ENCODE data around the gene CCR1.

Gene CCR1

DNA sequence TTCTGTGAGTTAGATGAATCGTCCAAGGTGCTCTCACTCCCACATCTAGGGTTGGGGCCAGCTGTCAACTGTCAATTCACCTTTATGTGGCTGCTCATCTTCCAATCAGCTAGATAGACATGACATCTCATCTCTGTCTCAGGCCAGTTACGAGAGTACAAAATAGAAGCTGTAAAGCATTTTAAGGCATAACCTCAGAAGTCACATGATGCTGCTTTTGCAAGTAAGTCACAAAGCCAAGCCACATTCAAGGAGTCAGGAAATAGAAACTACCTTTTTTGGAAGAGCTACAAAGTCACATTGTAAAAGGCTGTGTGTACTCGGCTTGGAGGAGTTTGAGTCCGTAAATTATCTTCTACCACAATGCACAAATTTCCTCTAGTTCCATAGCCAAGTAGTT is 5.1 kb upstream of the CCR1 start:
- TF ChIP-seq RAD21 (IDR thresholded peaks at IDR 0.05; ENCODE audit: low read depth) (no peak), EGR1 (IDR thresholded peaks at IDR 0.05) (no peak), CREB1 (IDR thresholded peaks at IDR 0.05; ENCODE audit: low read depth) (no peak), EP300 (IDR thresholded peaks at IDR 0.05; ENCODE audit: borderline replicate concordance) (no peak), TEAD4 (IDR thresholded peaks at IDR 0.05) (no peak), FOXM1 (IDR thresholded peaks at IDR 0.05; ENCODE audit: borderline replicate concordance, low read depth) (no peak), NFIC (IDR thresholded peaks at IDR 0.05) (no peak), YY1 (IDR thresholded peaks at IDR 0.05; ENCODE audit: low read depth) (no peak), CEBPB (IDR thresholded peaks at IDR 0.05) (no peak), TAF1 (IDR thresholded peaks at IDR 0.05; ENCODE audit: low read depth) (no peak), ZBTB7A (IDR thresholded peaks at IDR 0.05; ENCODE audit: low read depth) (no peak), TCF12 (IDR thresholded peaks at IDR 0.05; ENCODE audit: low read depth) (no peak)
- TF ChIP-seq, protein P1, sequence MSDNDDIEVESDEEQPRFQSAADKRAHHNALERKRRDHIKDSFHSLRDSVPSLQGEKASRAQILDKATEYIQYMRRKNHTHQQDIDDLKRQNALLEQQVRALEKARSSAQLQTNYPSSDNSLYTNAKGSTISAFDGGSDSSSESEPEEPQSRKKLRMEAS (IDR thresholded peaks at IDR 0.05): no peak
- TF ChIP-seq, protein P2, sequence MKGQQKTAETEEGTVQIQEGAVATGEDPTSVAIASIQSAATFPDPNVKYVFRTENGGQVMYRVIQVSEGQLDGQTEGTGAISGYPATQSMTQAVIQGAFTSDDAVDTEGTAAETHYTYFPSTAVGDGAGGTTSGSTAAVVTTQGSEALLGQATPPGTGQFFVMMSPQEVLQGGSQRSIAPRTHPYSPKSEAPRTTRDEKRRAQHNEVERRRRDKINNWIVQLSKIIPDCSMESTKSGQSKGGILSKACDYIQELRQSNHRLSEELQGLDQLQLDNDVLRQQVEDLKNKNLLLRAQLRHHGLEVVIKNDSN (IDR thresholded peaks at IDR 0.05): no peak
- TF ChIP-seq, protein P3, sequence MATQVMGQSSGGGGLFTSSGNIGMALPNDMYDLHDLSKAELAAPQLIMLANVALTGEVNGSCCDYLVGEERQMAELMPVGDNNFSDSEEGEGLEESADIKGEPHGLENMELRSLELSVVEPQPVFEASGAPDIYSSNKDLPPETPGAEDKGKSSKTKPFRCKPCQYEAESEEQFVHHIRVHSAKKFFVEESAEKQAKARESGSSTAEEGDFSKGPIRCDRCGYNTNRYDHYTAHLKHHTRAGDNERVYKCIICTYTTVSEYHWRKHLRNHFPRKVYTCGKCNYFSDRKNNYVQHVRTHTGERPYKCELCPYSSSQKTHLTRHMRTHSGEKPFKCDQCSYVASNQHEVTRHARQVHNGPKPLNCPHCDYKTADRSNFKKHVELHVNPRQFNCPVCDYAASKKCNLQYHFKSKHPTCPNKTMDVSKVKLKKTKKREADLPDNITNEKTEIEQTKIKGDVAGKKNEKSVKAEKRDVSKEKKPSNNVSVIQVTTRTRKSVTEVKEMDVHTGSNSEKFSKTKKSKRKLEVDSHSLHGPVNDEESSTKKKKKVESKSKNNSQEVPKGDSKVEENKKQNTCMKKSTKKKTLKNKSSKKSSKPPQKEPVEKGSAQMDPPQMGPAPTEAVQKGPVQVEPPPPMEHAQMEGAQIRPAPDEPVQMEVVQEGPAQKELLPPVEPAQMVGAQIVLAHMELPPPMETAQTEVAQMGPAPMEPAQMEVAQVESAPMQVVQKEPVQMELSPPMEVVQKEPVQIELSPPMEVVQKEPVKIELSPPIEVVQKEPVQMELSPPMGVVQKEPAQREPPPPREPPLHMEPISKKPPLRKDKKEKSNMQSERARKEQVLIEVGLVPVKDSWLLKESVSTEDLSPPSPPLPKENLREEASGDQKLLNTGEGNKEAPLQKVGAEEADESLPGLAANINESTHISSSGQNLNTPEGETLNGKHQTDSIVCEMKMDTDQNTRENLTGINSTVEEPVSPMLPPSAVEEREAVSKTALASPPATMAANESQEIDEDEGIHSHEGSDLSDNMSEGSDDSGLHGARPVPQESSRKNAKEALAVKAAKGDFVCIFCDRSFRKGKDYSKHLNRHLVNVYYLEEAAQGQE (IDR thresholded peaks at IDR 0.05; ENCODE audit: low read depth): no peak

DNA sequence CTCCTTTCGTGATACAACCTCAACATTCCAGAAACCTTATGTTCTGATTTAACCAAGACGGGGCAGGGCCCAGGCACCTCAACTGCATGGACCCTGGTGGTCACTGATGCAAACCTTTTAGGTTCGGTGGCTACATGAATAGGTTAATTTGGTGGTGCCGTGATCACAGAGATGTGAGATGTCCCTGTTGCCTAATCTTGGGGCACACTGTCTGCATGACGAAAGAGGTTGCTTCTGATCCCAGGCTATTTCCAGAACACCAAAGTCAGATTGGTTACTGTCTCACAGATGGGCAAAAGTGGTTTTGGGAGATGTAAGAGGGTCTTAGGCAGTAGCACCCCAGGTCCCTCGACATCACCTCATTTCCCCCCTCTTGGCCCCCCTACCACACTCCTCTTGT is 4.0 kb upstream of the CCR1 start:
- TF ChIP-seq TCF12 (IDR thresholded peaks at IDR 0.05; ENCODE audit: low read depth) (no peak), CREB1 (IDR thresholded peaks at IDR 0.05; ENCODE audit: low read depth) (no peak), EP300 (IDR thresholded peaks at IDR 0.05; ENCODE audit: borderline replicate concordance) (no peak), NFIC (IDR thresholded peaks at IDR 0.05) (no peak), RAD21 (IDR thresholded peaks at IDR 0.05; ENCODE audit: low read depth) (no peak), TEAD4 (IDR thresholded peaks at IDR 0.05) (no peak), FOXM1 (IDR thresholded peaks at IDR 0.05; ENCODE audit: borderline replicate concordance, low read depth) (no peak), EGR1 (IDR thresholded peaks at IDR 0.05) (no peak), TAF1 (IDR thresholded peaks at IDR 0.05; ENCODE audit: low read depth) (no peak)
- TF ChIP-seq, protein P2 (IDR thresholded peaks at IDR 0.05): no peak
- TF ChIP-seq, protein P1 (IDR thresholded peaks at IDR 0.05): no peak

DNA sequence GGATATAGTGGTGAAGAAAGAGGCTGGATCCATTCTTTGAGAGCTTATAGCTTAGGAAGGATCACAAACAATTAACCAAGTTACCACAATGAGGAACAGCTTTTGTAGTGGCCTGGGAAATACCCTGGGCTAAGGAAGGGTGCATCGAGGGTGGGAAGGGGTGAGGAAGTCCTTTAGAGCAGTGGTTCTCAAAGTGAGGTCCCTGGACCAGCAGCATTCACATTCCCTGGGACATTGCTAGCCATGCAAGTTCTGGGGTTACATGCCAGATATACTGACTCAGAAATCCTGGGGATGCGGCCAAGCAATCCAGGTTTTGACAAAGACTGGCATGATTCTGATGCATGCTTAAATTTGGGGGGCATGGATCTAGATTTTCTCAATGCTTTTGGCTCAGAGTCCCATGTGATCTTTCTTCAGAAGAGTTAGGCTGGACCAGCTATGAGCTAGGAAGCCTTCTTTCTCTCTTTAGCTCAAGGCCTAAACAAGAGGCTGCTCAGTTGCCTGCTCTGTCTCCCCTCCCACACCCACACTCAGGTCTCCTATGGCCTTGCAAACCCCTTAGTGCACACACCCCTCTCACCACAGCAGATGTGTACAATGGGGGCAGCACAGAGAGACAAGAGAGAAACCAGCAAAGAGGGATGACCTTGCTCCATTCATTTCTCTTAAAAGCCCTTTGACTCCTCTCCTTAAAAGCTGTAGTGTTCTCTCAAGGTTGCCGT is 1.8 kb upstream of the CCR1 start:
- no peak for TF ChIP-seq FOXM1 (IDR thresholded peaks at IDR 0.05; ENCODE audit: borderline replicate concordance, low read depth)
- no peak for TF ChIP-seq EP300 (IDR thresholded peaks at IDR 0.05; ENCODE audit: borderline replicate concordance)
- TF ChIP-seq, protein P1 (IDR thresholded peaks at IDR 0.05): no peak
- TF ChIP-seq, protein P2 (IDR thresholded peaks at IDR 0.05): no peak
- TF ChIP-seq, protein P3 (IDR thresholded peaks at IDR 0.05; ENCODE audit: low read depth): no peak
- no peak for TF ChIP-seq NFIC (IDR thresholded peaks at IDR 0.05)
- no peak for TF ChIP-seq TEAD4 (IDR thresholded peaks at IDR 0.05)
- TF ChIP-seq CREB1 (IDR thresholded peaks at IDR 0.05; ENCODE audit: low read depth): no peak
- TF ChIP-seq TAF1 (IDR thresholded peaks at IDR 0.05; ENCODE audit: low read depth): no peak
- no peak for TF ChIP-seq EGR1 (IDR thresholded peaks at IDR 0.05)

DNA sequence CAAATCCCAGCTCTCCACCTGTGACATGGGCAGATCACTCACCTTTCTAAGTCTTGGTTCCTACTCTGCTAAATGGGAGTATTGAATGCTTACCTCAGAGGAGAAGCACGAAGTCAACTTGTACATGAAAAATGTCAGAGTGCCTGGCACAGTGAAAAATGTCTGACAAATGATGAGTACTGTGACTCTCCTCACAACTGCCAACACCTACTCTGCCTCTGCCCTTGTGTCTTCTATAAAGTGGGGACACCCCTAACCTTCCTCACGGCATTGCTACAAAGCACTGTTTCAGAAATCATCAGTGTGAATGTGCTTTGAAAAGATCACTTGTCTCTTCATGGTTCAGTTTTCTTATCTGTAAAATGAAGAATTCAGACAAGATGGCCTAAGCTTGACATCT is 940 bp upstream of the CCR1 start:
- TF ChIP-seq EP300 (IDR thresholded peaks at IDR 0.05; ENCODE audit: borderline replicate concordance) (no peak), RAD21 (IDR thresholded peaks at IDR 0.05; ENCODE audit: low read depth) (no peak), FOXM1 (IDR thresholded peaks at IDR 0.05; ENCODE audit: borderline replicate concordance, low read depth) (no peak), CEBPB (IDR thresholded peaks at IDR 0.05) (no peak), TAF1 (IDR thresholded peaks at IDR 0.05; ENCODE audit: low read depth) (no peak), EGR1 (IDR thresholded peaks at IDR 0.05) (no peak), TCF12 (IDR thresholded peaks at IDR 0.05; ENCODE audit: low read depth) (no peak), YY1 (IDR thresholded peaks at IDR 0.05; ENCODE audit: low read depth) (no peak), CREB1 (IDR thresholded peaks at IDR 0.05; ENCODE audit: low read depth) (no peak), ZBTB7A (IDR thresholded peaks at IDR 0.05; ENCODE audit: low read depth) (no peak), TEAD4 (IDR thresholded peaks at IDR 0.05) (no peak), NFIC (IDR thresholded peaks at IDR 0.05) (no peak)
- TF ChIP-seq, protein P3 (IDR thresholded peaks at IDR 0.05; ENCODE audit: low read depth): no peak
- TF ChIP-seq, protein P2 (IDR thresholded peaks at IDR 0.05): no peak
- TF ChIP-seq, protein P1 (IDR thresholded peaks at IDR 0.05): no peak
